Activated naive CD8-positive, alpha-beta T cell (primary cell): ENCODE measurements around the gene SMURF1.
"Not testable (repeated sequence)": the region's sequence is repeated elsewhere in the genome, so short reads cannot be mapped to it uniquely, and the experiment has no call there.

ENCODE experiments used
- H3K27ac Mint-ChIP-seq: one replicate; pipeline ENCODE4 v1.8.0; 2021; ENCODE audit warnings: mixed read lengths
- H3K27me3 Mint-ChIP-seq: one replicate; pipeline ENCODE4 v1.8.0; 2021; ENCODE audit warnings: mixed read lengths
- H3K36me3 Mint-ChIP-seq: one replicate; pipeline ENCODE4 v1.8.0; 2021; ENCODE audit warnings: mixed read lengths
- H3K4me1 Mint-ChIP-seq: one replicate; pipeline ENCODE4 v1.8.0; 2021; ENCODE audit warnings: low read depth, mixed read lengths
- H3K4me3 Mint-ChIP-seq: one replicate; pipeline ENCODE4 v1.8.0; 2021; ENCODE audit warnings: mild to moderate bottlenecking, mixed read lengths
- H3K9me3 Mint-ChIP-seq: one replicate; pipeline ENCODE4 v1.8.0; 2021; ENCODE audit warnings: low read depth, mixed read lengths

Gene SMURF1

DNA sequence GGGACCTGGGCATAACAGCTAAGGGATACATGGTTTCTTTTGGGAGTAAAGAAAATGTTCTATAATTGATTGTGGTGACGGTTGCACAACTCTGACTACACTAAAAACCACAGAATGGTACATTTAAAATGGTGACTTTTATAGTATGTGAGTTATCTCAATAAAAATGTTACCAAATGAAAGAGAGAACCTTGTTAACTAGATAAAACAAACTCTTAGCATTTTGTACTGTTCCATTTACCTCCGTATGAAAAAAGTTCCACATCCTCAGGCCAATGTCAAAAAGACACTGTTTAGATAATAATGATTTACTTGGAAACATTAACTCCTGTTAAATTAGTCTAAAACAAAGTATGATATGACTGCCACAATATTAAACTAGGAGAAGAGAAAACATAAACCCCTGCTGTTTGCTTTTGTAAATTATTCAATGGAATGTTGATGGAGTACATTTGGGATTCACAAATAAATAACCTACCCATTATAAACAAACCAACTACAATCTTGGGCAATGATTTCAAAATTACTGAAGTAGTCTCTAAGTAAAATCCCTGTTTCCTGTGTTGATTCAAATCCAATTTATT, 60.7 kb downstream of the SMURF1 start:
- H3K27ac Mint-ChIP-seq = no peak overlapping the region
- H3K9me3 Mint-ChIP-seq = peaks cover 5% of the 10 kb centered on the region
- H3K27me3 Mint-ChIP-seq = no peaks in the 10 kb centered on the region
- H3K4me3 Mint-ChIP-seq = no peak overlapping the region
- peaks cover 11% of the 10 kb centered on the region for H3K36me3 Mint-ChIP-seq
- H3K4me1 Mint-ChIP-seq = peaks cover 33% of the 10 kb centered on the region

DNA sequence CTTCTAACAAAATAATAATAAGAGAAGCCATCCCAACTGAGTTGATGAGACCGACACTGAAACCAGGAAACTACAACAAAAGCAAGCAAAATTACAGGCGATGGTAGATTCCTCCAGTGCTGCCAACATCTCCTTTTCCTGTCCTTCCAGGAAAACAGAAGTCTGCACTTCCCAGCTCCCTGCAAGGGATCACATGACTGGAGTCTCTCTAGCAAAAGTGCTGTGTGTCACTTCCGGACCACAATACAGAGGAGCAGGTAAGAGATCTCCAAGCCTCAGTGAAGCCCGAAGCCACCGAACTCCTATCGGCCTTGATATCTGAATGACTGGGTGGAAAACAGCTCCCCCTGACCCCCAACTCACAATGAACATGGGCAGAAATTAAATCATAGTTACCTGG, 63.2 kb downstream of the SMURF1 start:
- Mint-ChIP-seq H3K9me3 (no peaks in the 10 kb centered on the region), H3K27me3 (no peaks in the 10 kb centered on the region), H3K36me3 (peaks cover 4% of the 10 kb centered on the region), H3K4me3 (peak overlapping the region; percentile 31), H3K4me1 (peaks cover 40% of the 10 kb centered on the region), H3K27ac (no peak overlapping the region)

GRCh38 chr7:99079104-99079503, 64.8 kb downstream of the SMURF1 start:
- Mint-ChIP-seq H3K27me3 (no peaks in the 10 kb centered on the region), H3K4me3 (no peak overlapping the region), H3K27ac (peak overlapping the region; percentile 28), H3K9me3 (peaks cover 3% of the 10 kb centered on the region), H3K4me1 (peaks cover 40% of the 10 kb centered on the region), H3K36me3 (peaks cover 6% of the 10 kb centered on the region)

DNA sequence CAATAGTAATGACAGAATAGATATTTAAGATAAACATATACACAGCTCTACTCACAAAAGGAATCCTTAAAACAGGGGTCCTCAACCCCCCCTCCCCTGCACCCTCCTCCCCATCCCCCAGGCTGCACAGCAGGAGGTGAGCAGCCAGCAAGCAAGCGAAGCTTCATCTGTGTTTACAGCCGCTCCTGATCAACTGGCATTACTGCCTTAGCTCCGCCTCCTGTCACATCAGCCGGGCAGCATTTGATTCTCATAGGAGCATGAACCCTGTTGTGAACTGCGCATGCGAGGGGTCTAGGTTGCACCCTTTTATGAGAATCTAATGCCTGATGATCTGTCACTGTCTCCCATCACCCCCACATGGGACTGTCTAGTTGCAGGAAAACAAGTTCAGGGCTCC, 65.5 kb downstream of the SMURF1 start:
- no peak overlapping the region for H3K27ac Mint-ChIP-seq
- no peak overlapping the region for H3K4me3 Mint-ChIP-seq
- H3K9me3 Mint-ChIP-seq = peaks cover 8% of the 10 kb centered on the region
- no peaks in the 10 kb centered on the region for H3K27me3 Mint-ChIP-seq
- peaks cover 10% of the 10 kb centered on the region for H3K36me3 Mint-ChIP-seq
- H3K4me1 Mint-ChIP-seq = peaks cover 34% of the 10 kb centered on the region

GRCh38 chr7:99076615-99077014, 67.3 kb downstream of the SMURF1 start:
- Mint-ChIP-seq H3K27ac (no peak overlapping the region), H3K27me3 (no peaks in the 10 kb centered on the region), H3K4me3 (no peak overlapping the region), H3K4me1 (peaks cover 23% of the 10 kb centered on the region), H3K9me3 (peaks cover 8% of the 10 kb centered on the region), H3K36me3 (peaks cover 6% of the 10 kb centered on the region)

GRCh38 chr7:99073839-99074446, 70.0 kb downstream of the SMURF1 start:
- H3K27ac Mint-ChIP-seq = no peak overlapping the region
- peaks cover 8% of the 10 kb centered on the region for H3K9me3 Mint-ChIP-seq
- no peaks in the 10 kb centered on the region for H3K27me3 Mint-ChIP-seq
- H3K4me3 Mint-ChIP-seq = no peak overlapping the region
- peaks cover 6% of the 10 kb centered on the region for H3K36me3 Mint-ChIP-seq
- peaks cover 13% of the 10 kb centered on the region for H3K4me1 Mint-ChIP-seq

DNA sequence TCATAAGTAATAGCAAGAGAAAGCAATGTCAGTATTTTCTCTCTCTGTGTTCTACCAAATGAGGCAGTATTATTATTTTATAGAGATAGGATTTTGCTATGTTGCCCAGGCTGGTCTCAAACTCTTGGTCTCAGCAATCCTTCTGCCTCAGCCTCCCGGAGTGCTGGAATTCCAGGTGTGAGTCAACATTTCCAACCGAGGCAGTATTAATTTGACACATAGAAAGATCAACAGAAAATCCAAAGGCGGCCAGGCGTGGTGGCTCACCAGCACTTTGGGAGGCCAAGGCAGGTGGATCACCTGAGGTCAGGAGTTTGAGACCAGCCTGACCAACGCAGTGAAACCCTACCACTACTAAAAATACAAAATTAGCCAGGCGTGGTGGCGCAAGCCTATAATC, 71.8 kb downstream of the SMURF1 start:
- Mint-ChIP-seq H3K9me3 (peaks cover 8% of the 10 kb centered on the region), H3K36me3 (peaks cover 6% of the 10 kb centered on the region), H3K4me1 (peaks cover 16% of the 10 kb centered on the region), H3K27ac (no peak overlapping the region), H3K4me3 (no peak overlapping the region), H3K27me3 (no peaks in the 10 kb centered on the region)

DNA sequence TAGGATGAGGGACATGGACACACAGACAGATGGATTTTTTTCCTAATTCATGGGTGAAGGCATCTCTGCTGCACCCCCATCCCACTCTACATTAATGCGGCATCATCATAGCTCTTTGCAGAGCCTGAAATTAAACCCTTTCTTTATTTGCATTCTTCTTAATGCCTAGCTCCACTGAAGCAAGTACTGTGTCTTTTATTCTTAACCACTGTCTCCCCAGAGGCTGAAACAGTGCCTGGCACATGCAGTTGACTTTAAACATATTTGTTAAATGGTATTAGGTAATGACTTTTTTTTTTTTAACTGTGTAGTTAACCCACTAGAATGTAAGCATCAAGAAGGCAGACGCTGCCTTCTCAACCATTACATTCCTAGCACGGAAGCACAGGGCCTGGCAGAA, 73.5 kb downstream of the SMURF1 start:
- no peak overlapping the region for H3K27ac Mint-ChIP-seq
- peaks cover 10% of the 10 kb centered on the region for H3K36me3 Mint-ChIP-seq

DNA sequence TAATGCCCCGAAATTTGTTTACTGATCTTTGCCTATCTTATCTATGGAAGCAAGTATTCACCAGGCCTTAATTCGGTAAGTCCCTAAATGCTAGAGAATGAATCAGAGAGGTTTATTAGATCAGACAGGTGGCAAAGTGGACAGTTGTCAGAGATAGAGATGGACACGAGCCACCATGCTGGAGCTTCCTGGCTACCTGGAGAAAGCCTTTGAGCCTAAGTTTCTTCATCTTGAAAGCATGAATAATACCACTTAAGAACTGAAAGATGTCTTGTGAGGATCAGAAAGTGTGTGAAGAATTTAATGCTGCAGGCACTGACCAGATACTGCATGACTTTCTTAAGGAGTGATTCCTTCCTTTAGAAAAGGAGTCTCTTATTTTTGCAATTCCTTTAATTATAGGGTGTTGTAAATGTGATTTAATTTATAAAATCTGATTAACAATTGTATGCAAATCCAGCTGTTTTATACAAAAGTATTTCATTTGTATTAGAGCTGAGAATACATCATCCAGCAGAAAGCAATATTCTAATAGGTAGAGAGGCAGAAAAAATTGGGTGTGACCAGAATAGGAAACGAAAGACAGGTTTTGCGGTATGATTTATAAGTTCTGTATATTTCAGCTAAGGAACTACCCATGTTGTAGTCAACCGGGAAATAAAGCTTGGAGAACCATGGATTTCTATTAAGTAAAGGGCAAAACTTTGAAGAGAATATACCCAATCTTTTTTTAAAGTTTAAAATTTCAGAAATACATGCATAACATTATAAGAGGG, 82.7 kb downstream of the SMURF1 start:
- Mint-ChIP-seq H3K36me3 (peaks cover 4% of the 10 kb centered on the region), H3K4me1 (peaks cover 9% of the 10 kb centered on the region), H3K27ac (peak overlapping the region; percentile 13), H3K4me3 (no peak overlapping the region), H3K9me3 (no peaks in the 10 kb centered on the region), H3K27me3 (no peaks in the 10 kb centered on the region)

More for the DNA sequence above, 73.5 kb downstream of the SMURF1 start:
- Mint-ChIP-seq H3K27me3 (no peaks in the 10 kb centered on the region), H3K4me3 (no peak overlapping the region), H3K9me3 (peaks cover 8% of the 10 kb centered on the region), H3K4me1 (peaks cover 12% of the 10 kb centered on the region)

DNA sequence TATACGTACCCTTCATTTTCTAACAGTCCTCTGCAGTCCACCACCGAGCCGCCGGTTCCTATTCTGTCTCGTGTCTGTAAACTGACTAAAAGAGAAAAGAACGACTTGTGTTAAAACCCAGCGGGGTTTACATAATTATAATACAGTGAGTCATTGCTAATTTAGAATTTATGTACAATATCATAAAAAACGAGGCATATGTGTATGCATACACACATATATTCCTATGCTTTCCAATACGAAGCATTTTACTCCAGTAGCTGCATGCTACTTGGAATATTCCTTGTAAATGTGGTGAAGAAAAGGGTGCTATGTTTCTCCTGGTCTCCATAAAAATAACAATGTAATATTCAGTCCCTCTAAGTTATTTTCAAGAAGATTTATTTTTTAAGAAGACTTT, 89.1 kb downstream of the SMURF1 start:
- Mint-ChIP-seq H3K27ac (no peak overlapping the region), H3K4me1 (peaks cover 15% of the 10 kb centered on the region), H3K9me3 (no peaks in the 10 kb centered on the region)

DNA sequence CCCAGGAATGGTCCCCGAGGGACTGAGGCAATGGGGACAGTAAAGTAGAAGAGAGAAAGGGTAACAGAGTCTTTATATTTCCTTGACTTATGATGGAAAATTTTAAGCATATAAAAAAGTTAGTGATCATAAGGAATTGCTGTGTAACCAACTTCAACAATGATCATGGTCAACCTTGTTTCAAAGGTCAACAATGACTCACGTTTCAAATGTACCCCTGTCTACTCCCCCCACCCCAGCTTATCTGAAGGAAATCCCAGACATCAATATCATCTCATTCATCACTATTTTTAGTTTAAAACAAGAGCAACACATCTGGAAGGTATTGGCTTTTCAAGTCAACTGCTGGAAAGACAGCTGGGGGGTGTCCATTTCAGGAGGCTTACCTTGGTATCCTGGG, 92.9 kb downstream of the SMURF1 start:
- H3K27me3 Mint-ChIP-seq = no peaks in the 10 kb centered on the region
- H3K36me3 Mint-ChIP-seq = peaks cover 4% of the 10 kb centered on the region
- peaks cover 15% of the 10 kb centered on the region for H3K4me1 Mint-ChIP-seq
- no peaks in the 10 kb centered on the region for H3K9me3 Mint-ChIP-seq
- H3K27ac Mint-ChIP-seq = peak overlapping the region; percentile 54
- no peak overlapping the region for H3K4me3 Mint-ChIP-seq

More for the DNA sequence above, 89.1 kb downstream of the SMURF1 start:
- peaks cover 7% of the 10 kb centered on the region for H3K36me3 Mint-ChIP-seq
- H3K4me3 Mint-ChIP-seq = no peak overlapping the region
- no peaks in the 10 kb centered on the region for H3K27me3 Mint-ChIP-seq

DNA sequence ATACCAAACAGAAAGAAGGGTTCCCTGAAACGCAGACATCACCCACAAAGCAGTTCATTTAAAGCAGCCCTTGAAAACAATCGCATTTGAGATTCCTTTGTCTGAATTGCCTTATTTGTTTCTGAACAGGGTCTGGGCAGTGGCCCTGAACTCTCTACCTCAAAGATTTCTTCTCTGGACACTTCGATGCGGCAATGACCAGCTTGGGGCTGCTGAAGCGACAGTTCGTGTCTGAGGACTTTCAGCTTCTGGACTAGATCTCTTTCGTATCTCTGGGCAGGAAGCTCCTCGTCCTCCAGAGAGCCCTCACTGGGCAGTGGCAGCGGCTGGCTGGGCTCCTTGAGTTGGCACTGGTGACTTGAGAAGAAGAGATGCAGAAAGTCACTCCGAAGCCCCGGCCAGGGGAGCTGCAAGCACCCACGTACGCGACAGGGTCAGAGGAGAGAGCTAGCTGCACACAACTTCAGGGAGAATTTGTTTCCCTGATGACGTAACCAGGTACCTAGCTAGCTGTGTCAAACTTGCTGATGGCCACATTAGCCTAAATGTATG, 96.3 kb downstream of the SMURF1 start:
- peaks cover 15% of the 10 kb centered on the region for H3K4me1 Mint-ChIP-seq
- peaks cover 13% of the 10 kb centered on the region for H3K36me3 Mint-ChIP-seq
- H3K27me3 Mint-ChIP-seq = no peaks in the 10 kb centered on the region
- no peaks in the 10 kb centered on the region for H3K9me3 Mint-ChIP-seq
- H3K4me3 Mint-ChIP-seq = no peak overlapping the region
- H3K27ac Mint-ChIP-seq = no peak overlapping the region

GRCh38 chr7:99046722-99047121, 97.2 kb downstream of the SMURF1 start:
- H3K36me3 Mint-ChIP-seq = peaks cover 13% of the 10 kb centered on the region

GRCh38 chr7:99046262-99046661, 97.6 kb downstream of the SMURF1 start:
- peaks cover 10% of the 10 kb centered on the region for H3K36me3 Mint-ChIP-seq
- not testable (repeated sequence) for H3K27ac Mint-ChIP-seq, H3K4me3 Mint-ChIP-seq, H3K4me1 Mint-ChIP-seq, H3K27me3 Mint-ChIP-seq, H3K9me3 Mint-ChIP-seq

More at GRCh38 chr7:99046722-99047121, 97.2 kb downstream of the SMURF1 start:
- no peak overlapping the region for H3K27ac Mint-ChIP-seq
- H3K4me3 Mint-ChIP-seq = no peak overlapping the region
- no peaks in the 10 kb centered on the region for H3K9me3 Mint-ChIP-seq
- peaks cover 14% of the 10 kb centered on the region for H3K4me1 Mint-ChIP-seq
- no peaks in the 10 kb centered on the region for H3K27me3 Mint-ChIP-seq

DNA sequence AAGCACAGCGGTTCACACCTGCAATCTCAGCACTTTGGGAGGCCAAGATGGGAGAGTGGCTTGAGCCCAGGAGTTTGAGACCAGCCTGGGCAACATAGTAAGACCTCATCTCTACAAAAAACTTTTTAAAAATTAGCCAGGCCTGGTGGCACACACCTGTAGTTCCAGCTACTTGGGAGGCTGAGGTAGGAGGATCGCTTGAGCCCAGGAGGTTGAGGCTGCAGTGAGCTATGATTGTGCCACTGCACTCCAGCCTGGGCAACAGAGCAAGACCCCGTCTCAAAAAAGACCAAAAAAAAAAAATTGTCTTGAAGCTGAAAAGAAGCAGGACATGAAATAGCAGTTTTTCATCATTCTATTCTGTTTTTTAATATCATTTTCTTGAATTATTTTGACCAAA, 99.0 kb downstream of the SMURF1 start:
- H3K27ac Mint-ChIP-seq, H3K9me3 Mint-ChIP-seq, H3K4me3 Mint-ChIP-seq, H3K27me3 Mint-ChIP-seq, H3K4me1 Mint-ChIP-seq: not testable (repeated sequence)
- H3K36me3 Mint-ChIP-seq = peaks cover 10% of the 10 kb centered on the region
